SJSA1 (cell line): ENCODE measurements around the gene EDC3. TPM values are rescaled to one million over a fixed set of nuclear protein-coding genes. Genes with fewer than 3 reads are reported as not detected.

Source experiments
- DNase-seq, 2 experiments: peaks; one replicate each; pipeline ENCODE4 v3.0.0-alpha.2; 2015 to 2020; ENCODE audit warnings: low spot score in 2 of 2, low read depth in 1 of 2
- H3K27ac ChIP-seq: fragments of 250-450 bp; sonication (Bioruptor Pico); 2 replicates; pipeline ENCODE4 v1.5.1; 2020; ENCODE audit warnings: mild to moderate bottlenecking, moderate library complexity
- H3K27me3 ChIP-seq: fragments of 250-450 bp; sonication (Bioruptor Pico); replicated peaks from 2 replicates; pipeline ENCODE4 v1.5.1; 2020; ENCODE audit warnings: mild to moderate bottlenecking, moderate library complexity
- H3K36me3 ChIP-seq: fragments of 250-450 bp; sonication (Bioruptor Pico); 2 replicates; pipeline ENCODE4 v1.5.1; 2020; ENCODE audit warnings: mild to moderate bottlenecking
- H3K4me1 ChIP-seq: fragments of 250-450 bp; sonication (Bioruptor Pico); replicated peaks from 2 replicates; pipeline ENCODE4 v1.6.1; 2021; ENCODE audit warnings: mild to moderate bottlenecking
- H3K4me3 ChIP-seq: fragments of 250-450 bp; sonication (Bioruptor Pico); 2 replicates; pipeline ENCODE4 v1.5.1; 2020; ENCODE audit warnings: mild to moderate bottlenecking
- H3K9me3 ChIP-seq: fragments of 250-450 bp; sonication (Bioruptor Pico); replicated peaks from 2 replicates; pipeline ENCODE4 v1.5.1; 2020; ENCODE audit warnings: mild to moderate bottlenecking
- total RNA-seq: library from RNA; depleted of rRNA; stranded (reverse); fragments of >200 nt; shearing (Covaris generic); gene quantifications from 2 replicates; pipeline ENCODE4 v1.2.3, GENCODE V29; 2014

EDC3 gene
- total RNA-seq, 1 experiment from 2014 or later, result 7.6 TPM

DNA sequence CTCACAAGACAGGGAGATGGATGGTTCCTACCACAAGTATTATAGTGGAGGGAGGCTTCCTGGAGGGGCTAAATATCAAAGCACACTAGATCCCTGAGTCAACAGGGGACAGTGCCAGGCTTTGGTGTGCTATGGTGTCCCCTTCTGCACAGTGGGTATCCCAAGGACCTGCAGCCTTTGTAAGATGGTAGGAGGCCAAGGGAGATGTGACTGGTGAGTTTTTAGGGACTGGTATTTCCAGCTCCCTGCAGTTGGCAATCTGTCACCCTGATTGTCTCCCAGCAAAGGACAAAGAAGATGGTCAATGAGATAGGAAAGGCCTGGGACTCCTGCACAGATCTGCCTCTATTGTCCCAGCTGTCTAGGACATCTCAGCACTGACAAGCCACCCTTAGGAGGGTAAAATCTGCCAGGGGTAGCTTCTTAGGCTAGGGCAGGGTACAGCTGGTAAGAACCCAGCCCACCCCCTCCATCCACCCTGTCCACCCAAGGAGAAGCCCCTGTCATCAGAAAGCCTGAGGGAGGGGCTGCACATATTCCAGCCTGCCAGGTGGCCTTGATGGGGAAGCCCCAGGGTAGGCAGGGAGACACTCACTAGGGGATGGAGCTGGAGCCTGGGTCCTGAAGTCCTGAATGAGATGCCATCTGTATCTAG is 28.9 kb upstream of the EDC3 start:
- H3K27me3 ChIP-seq, result no peaks in the 10 kb centered on the region
- no peak overlapping the region for H3K4me3 ChIP-seq
- no peak overlapping the region for H3K27ac ChIP-seq
- H3K9me3 ChIP-seq, result peaks cover 4% of the 10 kb centered on the region; the same call in 1 of the 2 replicates
- no peak for DNase-seq
- peaks cover 13% of the 10 kb centered on the region for H3K4me1 ChIP-seq
- no peaks in the 10 kb centered on the region for H3K36me3 ChIP-seq

DNA sequence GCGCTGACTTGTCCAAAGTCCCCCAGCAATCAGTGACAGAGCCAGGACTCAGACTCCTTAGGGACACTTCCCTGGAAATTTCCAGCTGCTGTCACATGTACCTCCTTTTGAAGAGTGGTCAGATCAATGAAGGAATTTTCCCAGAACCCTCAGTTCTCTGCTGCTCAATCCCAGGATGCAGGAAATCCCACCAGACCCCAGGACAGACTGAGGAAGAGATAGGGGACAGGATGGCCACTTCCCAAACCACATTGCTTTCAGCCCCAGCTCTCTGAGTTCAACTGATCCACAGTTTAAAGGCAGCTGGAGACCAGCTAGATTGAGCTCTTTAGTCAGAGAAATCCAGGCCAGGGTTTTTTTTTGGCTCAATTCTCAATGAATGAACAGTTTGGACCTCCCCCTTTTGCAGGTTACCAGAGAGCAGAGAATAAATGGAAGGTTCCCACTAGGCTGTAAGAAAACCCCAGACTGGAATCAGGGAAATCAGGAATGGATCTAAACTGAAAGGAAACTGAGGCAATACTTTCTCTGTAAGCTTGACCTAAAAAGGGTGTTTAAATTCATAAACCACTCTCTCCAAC is 28.0 kb upstream of the EDC3 start:
- Histone ChIP-seq H3K27me3 (no peaks in the 10 kb centered on the region), H3K4me3 (no peak overlapping the region), H3K4me1 (peaks cover 13% of the 10 kb centered on the region), H3K36me3 (no peaks in the 10 kb centered on the region), H3K27ac (no peak overlapping the region), H3K9me3 (peaks cover 4% of the 10 kb centered on the region; the same call in 1 of the 2 replicates)
- DNase-seq, result peak in 1 of 2 experiments; percentile 36

DNA sequence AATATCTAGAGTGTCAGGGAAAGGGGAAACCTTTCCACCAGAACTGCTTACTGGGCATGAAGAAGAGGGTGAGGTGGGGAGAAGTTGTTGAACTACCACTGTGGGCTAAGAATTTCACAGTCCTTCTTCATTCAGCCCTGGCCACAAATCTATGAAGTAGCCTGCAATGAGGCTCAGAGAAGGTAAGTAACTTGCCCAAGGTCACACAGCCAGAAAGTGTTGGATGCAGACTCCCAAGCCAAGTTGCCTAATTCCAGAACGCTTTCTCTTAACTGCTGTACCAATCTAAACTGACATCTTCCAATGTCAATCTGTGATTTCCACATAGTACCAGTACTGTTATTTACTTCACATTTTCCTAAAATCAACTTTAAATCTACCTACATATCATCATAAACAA is 27.4 kb upstream of the EDC3 start:
- H3K27ac ChIP-seq, result no peak overlapping the region
- no peak for DNase-seq
- no peak overlapping the region for H3K4me3 ChIP-seq
- no peaks in the 10 kb centered on the region for H3K27me3 ChIP-seq
- H3K36me3 ChIP-seq, result no peaks in the 10 kb centered on the region
- H3K9me3 ChIP-seq, result peaks cover 4% of the 10 kb centered on the region; the same call in 1 of the 2 replicates
- peaks cover 13% of the 10 kb centered on the region for H3K4me1 ChIP-seq

DNA sequence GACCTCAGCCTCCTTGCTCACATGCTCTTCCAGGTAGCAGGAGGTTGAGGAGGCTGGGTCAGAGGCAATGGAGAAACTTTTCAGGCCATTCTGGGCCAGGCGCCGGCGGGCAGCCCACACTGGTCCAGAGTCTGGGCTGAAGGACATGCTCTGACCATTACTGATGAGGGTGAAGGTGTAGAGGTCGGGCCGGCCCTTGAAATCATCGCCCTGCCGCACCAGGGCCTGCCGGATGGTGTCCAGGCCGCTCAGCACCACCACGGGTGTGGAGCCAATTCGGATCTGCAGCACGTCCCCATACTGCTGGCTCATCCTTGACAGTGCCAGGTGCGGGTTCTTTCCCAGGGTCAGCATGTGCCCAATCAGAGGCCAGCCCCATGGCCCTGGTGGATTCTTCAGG is 26.8 kb upstream of the EDC3 start:
- peaks cover 13% of the 10 kb centered on the region for H3K4me1 ChIP-seq
- peaks cover 4% of the 10 kb centered on the region; the same call in 1 of the 2 replicates for H3K9me3 ChIP-seq
- DNase-seq, result no peak
- H3K4me3 ChIP-seq, result no peak overlapping the region
- no peak overlapping the region for H3K27ac ChIP-seq
- no peaks in the 10 kb centered on the region for H3K27me3 ChIP-seq
- H3K36me3 ChIP-seq, result no peaks in the 10 kb centered on the region

- DNase-seq, result no peak
- Histone ChIP-seq H3K27ac (no peak overlapping the region), H3K36me3 (no peaks in the 10 kb centered on the region), H3K4me1 (no peaks in the 10 kb centered on the region), H3K9me3 (no peaks in the 10 kb centered on the region), H3K4me3 (no peak overlapping the region), H3K27me3 (no peaks in the 10 kb centered on the region)
These were observed 20.8 kb upstream of the EDC3 start for GRCh38 chr15:74716651-74717050.

DNA sequence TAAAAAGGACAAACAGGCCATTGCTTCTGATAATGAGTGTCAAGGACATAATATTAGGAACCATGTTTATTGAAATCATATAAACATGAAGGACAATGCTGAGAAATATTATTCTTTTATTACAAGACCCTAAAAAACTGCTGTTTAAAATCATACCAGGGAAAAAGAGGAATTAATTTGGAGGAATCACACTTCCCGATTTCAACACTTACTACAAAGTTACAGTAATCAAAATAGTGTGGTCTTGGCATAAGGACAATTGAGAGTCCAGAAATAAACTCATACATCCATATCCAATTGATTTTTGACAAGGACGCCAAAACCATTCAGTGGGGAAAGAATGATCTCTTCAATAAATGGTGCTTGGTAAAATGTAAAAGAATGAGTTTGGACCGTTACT is 16.5 kb upstream of the EDC3 start:
- H3K9me3 ChIP-seq, result no peaks in the 10 kb centered on the region
- no peak overlapping the region for H3K4me3 ChIP-seq
- no peak for DNase-seq

DNA sequence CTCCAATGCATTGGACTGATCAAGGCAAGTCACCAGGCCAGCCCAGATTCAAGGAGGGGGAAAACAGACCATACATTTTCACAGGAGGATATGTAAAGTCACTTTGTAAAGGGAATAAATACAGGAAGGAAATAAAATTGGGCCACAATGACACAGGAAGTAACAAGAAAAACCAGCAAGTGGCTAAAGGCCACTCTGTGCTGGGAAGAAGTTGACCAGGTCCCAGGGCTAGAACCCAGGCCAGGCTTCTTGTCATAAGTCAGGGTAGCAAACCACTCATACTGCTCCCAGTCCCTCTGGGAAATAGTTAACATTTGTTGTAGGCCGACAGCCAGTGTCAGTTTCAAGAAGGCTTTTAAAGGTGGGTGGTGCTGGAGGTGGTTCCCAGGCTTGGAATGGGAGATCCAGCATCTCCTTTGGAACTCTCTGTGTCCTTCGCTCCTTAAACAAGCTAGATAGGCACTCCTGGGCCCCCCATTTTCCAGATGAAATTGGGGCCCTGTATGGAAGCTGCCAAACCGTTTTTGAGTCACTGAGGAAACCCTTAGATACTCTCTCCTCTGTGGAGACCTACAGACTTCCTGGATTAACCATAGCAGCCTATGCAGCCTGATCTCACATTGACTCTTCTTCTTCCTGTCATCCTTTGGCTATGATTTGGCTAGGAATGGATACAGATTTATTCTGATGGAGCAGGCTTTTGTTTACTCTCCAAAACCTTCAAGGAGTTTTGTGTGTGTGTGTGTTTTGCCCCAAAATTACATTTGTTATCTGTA is 14.7 kb upstream of the EDC3 start:
- Histone ChIP-seq H3K4me3 (no peak overlapping the region), H3K4me1 (no peaks in the 10 kb centered on the region), H3K9me3 (no peaks in the 10 kb centered on the region), H3K27ac (no peak overlapping the region), H3K27me3 (peaks cover 13% of the 10 kb centered on the region), H3K36me3 (no peaks in the 10 kb centered on the region)
- DNase-seq, result no peak

More for the DNA sequence above, 16.5 kb upstream of the EDC3 start:
- Histone ChIP-seq H3K36me3 (no peaks in the 10 kb centered on the region), H3K27me3 (peaks cover 3% of the 10 kb centered on the region), H3K4me1 (no peaks in the 10 kb centered on the region), H3K27ac (no peak overlapping the region)

DNA sequence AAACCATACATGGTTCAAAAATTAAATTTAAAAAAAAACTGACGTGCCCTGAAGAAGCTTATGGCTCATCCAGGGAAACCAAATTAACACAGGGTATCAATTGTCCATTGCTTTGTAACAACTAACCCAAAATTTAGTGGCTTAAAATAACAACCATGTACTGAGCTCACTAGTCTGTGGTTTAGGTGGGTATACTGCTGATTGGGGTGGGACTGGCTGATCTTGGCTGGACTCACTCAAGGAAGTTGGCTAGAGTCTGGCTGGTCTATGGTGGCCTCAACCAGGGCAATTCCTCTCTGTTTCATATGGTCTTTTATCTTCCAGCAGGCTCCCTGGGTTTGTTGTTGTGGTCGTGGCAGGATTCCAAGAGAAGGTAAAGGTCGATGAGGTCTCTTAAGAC is 14.1 kb upstream of the EDC3 start:
- Histone ChIP-seq H3K27me3 (peaks cover 18% of the 10 kb centered on the region), H3K27ac (no peak overlapping the region), H3K9me3 (no peaks in the 10 kb centered on the region), H3K4me1 (no peaks in the 10 kb centered on the region), H3K36me3 (no peaks in the 10 kb centered on the region), H3K4me3 (no peak overlapping the region)
- no peak for DNase-seq

DNA sequence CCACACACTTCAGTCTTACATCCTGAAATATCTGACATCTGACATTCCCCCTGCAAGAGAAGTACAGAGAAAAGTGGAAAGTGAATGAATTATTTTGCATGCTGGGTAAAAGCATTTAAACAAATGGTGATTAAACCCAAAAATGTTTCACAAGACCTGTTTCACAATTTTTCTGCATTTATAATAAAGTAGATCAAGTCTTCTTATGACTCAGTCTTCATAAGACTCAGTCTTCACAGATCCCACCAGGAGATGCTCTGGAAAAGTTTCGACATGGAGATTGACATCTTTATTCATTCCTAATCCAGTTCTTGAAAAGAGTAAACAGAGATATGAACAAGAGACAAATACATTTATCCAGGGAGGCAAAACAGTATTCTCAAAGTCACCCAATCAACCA is 13.2 kb upstream of the EDC3 start:
- Histone ChIP-seq H3K9me3 (no peaks in the 10 kb centered on the region), H3K27ac (no peak overlapping the region), H3K27me3 (peaks cover 21% of the 10 kb centered on the region), H3K4me3 (no peak overlapping the region), H3K36me3 (no peaks in the 10 kb centered on the region), H3K4me1 (no peaks in the 10 kb centered on the region)
- DNase-seq, result no peak

GRCh38 chr15:74696808-74697207 is 984 bp upstream of the EDC3 start:
- Histone ChIP-seq H3K36me3 (peaks cover 8% of the 10 kb centered on the region), H3K4me3 (no peak overlapping the region), H3K4me1 (peaks cover 13% of the 10 kb centered on the region), H3K9me3 (no peaks in the 10 kb centered on the region), H3K27me3 (peaks cover 11% of the 10 kb centered on the region), H3K27ac (no peak overlapping the region)
- no peak for DNase-seq

DNA sequence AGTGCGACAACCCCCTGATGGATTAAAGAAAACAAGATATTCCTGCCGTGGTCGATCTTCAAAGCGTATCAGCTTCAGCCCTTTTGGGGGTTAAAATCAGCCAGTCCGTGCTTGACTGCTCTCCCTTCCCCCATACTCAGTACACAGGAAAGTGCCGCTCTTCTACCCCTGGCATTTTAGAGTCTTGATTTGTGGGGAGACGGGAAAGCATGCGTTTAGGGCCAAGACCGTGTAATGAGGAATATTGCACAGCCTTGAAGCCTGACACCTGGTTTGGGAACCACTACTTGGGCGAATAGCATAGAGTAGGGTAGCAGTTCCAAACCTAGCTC is 540 bp upstream of the EDC3 start:
- H3K36me3 ChIP-seq, result peaks cover 8% of the 10 kb centered on the region
- H3K4me1 ChIP-seq, result peaks cover 13% of the 10 kb centered on the region
- no peaks in the 10 kb centered on the region for H3K9me3 ChIP-seq
- DNase-seq, result no peak
- peak overlapping the region; percentile 82 for H3K4me3 ChIP-seq
- peaks cover 7% of the 10 kb centered on the region for H3K27me3 ChIP-seq
- H3K27ac ChIP-seq, result peak overlapping the region; percentile 79

- H3K9me3 ChIP-seq, result no peaks in the 10 kb centered on the region
These were observed 3.5 kb downstream of the EDC3 start for GRCh38 chr15:74692327-74692726.

DNA sequence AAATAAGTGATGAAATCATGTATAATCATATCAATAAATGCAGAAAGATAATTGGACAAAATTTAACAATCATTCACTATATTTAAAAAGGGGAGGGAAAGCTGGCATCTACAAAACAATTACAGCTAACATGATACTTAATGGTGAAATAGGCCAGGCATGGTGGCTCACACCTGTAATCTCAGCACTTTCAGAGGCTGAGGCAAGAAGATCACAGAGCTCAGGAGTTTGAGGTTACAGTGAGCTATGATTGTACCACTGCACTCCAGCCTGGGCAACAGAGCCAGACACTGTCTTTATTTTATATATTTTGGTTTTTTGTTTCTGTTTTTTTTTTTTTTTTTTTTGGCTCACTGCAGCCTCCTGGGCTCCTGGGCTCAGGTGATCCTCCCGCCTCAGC is 12.1 kb downstream of the EDC3 start:
- DNase-seq, result no peak
- Histone ChIP-seq H3K9me3 (0 out of 2 replicates have a peak, but pooled peaks cover 4% of the 10 kb centered on the region), H3K27me3 (no peaks in the 10 kb centered on the region), H3K4me3 (no peak overlapping the region), H3K27ac (no peak overlapping the region), H3K4me1 (peaks cover 3% of the 10 kb centered on the region; the same call in 1 of the 2 replicates), H3K36me3 (peaks cover 14% of the 10 kb centered on the region)

More at GRCh38 chr15:74692327-74692726, 3.5 kb downstream of the EDC3 start:
- Histone ChIP-seq H3K4me3 (no peak overlapping the region), H3K27ac (no peak overlapping the region), H3K27me3 (no peaks in the 10 kb centered on the region), H3K36me3 (peaks cover 8% of the 10 kb centered on the region), H3K4me1 (peaks cover 13% of the 10 kb centered on the region)
- no peak for DNase-seq

DNA sequence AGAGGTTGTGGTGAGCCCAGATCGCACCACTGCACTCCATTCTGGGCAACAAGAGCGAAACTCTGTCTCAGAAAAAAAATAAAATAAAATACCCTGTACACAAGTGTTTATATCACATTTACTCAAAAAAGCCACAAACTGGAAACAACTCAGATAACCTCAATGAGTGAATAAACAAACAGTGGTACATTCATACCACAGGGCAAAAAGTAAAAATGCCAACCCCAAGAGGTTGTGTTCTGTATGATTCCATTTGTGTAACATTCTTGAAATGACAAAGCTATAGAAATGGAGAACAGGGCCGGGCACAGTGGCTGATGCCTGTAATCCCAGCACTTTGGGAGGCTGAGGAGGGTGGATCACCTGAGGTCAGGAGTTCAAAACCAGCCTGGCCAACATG is 12.9 kb downstream of the EDC3 start:
- peaks cover 3% of the 10 kb centered on the region; the same call in 1 of the 2 replicates for H3K4me1 ChIP-seq
- peaks cover 14% of the 10 kb centered on the region for H3K36me3 ChIP-seq
- H3K27me3 ChIP-seq, result no peaks in the 10 kb centered on the region
- DNase-seq, result peak in 1 of 2 experiments; percentile 58
- no peak overlapping the region for H3K27ac ChIP-seq
- 0 out of 2 replicates have a peak, but pooled peaks cover 4% of the 10 kb centered on the region for H3K9me3 ChIP-seq
- H3K4me3 ChIP-seq, result no peak overlapping the region
